Measurements from ENCODE around the gene BAIAP2.
"Not testable (repeated sequence)": the region's sequence is repeated elsewhere in the genome, so short reads cannot be mapped to it uniquely, and the experiment has no call there.

Gene BAIAP2

DNA sequence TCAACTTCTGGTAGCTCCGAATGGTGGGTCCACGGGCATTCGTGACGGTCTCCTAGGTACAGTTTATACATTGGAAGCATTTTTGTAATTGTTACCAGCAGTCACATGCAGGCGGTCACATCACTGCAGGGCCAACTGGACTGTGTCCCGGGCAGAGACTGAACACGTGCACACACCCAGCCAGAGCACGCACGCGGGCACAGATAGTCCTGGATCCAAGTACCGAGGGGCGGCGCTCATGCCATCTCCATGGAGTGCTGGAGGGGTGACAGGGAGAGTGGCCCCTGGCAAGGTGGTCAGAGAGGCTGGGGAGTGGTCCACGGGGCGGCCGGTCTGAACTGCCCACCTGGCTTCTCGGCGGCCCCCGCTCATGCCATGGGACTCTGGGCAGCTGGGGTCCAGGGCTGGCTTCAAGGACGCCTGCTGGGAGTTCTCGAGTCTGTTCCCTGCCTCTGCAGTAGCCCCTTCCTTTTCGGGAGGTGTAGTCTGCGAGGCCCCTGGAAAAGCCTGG lies 34.2 kb downstream of the BAIAP2 start:
- DNase-seq, result no peak

GRCh38 chr17:81070541-81071246 lies 35.7 kb downstream of the BAIAP2 start:
- no peak for DNase-seq

DNA sequence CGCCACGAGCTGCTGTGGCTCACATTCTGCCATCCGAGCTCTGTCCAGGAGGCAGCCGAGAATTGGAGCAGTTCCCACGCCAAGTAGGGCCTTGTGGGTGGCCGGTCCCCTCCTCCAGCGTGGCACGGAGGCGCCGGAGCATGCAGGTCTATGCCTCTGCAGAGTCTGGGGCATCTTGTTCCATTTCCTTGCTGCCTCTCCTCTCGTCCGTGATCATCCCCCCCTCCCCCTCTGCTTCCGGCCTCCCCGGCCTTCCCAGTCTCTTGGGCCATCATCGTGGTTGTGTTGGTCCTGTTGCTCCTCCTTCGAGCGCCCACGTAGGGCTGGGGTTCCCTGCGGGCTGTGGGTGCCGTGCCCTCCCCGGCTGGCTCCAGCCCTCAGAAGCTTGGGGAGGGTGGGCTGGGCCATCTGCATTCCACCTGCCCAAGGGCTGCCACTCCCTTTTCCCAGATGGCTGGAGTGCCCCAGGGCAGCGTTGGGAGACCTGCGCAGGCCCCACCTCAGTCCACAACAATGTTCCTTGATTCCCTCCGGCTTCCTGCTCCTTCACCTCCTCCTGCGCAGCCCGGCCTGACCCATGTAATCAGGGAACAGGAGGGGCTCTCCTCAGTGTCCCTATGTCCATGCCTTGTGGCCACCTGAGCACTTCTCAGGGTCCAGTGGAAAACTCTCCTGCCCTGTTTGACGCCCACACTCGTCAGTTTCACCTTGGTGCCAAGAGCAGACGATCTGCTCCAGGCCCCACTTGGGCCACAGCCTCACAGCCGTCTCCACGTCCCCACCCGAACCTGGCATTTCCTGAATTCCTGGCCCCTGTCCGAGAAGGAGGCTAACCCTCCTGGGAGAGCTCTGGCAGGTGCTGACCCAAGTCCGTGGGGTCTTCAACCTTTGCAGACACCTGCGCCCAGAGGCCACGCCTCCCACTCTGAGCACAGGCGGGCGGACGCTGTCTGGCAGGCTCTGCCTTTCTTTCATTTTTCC lies 37.1 kb downstream of the BAIAP2 start:
- no peak for DNase-seq

DNA sequence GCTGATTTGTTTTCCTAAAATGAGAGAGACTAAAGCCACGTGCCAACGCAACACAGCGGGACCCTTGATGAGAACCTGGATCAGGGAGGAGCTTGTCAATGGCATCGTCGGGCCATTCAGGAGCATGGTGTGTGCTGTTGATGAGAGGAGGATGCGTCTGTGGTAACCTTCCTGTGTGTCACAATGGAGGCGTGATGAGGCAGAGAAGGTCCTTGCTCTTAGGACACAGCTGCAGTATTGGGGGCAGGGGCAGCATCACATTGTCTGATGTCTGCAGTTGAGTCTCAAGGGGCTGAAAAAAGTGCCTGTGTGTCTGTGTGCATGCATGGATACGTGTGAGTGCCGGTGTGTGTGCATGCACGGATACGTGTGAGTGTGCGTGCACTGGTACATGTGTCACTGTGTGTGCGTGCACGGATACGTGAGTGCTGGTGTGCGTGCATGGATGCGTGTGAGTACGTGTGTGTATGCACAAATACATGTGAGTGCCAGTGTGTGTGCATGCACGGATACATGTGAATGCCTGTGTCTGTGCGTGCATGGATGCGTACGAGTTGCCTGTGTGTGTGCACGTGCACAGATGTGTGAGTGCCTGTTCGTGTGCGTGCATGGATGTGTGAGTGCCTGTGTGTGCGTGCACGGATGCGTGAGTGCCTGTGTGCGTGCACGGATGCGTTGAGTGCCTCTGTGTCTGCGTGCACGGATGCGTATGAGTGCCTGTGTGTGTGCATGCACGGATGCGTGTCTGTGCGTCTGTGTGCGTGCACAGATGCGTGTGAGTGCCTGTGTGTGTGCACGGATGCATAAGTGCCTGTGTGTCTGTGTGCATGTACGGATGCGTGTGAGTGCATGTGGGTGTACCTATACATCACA lies 39.3 kb downstream of the BAIAP2 start:
- DNase-seq, result no peak

GRCh38 chr17:81074875-81075274 lies 39.9 kb downstream of the BAIAP2 start:
- no peak for DNase-seq

DNA sequence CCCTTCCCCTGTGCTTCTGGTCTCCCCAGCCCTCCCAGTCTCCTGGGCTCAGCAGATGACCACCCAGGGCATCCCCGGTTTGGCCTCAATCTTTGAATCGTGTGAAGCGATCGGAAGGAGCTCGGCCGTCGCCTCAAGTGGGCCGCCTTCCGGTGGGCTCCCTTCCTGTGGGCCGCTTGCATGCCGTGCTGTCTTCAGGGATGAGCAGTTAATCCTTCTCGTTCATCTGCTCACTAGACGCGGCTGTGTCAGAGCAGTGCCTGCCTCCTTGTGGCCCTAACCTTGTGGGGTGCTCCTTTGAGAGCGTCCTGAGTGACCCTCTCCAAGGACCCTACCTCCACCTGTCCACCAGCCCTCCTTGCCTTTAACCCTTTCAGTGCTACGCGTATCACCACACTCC lies 40.4 kb downstream of the BAIAP2 start:
- DNase-seq, result no peak

DNA sequence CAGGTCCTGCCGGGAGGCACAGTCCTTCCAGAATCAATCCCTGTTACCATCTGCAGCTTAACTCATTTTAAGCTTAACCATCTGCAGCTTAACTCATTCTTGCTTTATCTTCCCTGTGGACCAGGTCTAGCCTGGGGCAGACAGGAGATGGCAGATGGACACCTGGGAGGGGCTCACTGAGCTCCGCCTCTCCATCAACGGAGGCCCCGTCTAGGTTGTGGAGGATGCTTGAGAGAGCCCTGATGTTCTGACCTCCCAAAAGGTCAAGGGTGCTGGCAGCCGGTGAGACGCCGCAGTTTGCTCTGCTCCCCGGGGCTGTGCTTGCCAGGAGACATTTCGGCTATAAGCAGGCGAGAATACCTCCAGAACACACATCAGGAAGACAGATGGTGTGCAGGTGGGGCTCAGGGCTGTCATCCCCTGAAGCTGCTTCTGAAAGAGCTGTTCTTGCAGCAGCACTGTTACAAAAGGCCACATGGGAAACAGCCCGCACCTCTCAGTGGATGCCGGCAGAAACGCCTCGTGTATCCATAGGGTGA lies 41.3 kb downstream of the BAIAP2 start:
- DNase-seq, result no peak

DNA sequence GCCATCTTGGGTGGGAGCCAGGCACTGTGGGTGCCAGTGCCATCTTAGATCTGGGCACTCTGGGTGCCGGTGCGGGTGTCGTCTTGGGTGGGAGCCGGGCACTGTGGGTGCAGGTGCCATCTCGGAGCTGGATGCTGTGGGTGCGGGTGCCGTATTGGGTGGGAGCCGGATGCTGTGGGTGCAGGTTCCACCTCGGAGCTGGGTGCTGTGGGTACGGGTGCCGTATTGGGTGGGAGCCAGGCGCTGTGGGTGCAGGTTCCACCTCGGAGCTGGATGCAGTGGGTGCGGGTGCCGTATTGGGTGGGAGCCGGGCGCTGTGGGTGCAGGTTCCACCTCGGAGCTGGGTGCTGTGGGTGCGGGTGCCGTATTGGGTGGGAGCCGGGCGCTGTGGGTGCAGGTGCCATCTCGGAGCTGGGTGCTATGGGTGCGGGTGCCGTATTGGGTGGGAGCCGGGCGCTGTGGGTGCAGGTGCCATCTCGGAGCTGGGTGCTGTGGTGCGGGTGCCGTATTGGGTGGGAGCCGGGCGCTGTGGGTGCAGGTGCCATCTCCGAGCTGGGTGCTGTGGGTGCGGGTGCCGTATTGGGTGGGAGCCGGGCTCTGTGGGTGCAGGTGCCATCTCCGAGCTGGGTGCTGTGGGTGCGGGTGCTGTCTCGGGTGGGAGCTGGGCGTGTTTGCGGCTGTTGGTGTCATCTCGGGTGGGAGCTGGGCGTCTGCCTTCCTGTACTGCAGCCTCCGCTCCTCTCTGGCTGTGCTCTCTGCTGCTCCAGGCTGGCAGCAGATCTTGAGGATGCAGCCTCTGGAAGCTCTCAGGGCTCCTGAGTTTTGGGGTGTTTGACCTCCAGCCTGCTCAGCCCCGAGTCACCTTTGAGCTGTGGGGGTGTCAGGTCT lies 43.3 kb downstream of the BAIAP2 start:
- not testable (repeated sequence) for DNase-seq

DNA sequence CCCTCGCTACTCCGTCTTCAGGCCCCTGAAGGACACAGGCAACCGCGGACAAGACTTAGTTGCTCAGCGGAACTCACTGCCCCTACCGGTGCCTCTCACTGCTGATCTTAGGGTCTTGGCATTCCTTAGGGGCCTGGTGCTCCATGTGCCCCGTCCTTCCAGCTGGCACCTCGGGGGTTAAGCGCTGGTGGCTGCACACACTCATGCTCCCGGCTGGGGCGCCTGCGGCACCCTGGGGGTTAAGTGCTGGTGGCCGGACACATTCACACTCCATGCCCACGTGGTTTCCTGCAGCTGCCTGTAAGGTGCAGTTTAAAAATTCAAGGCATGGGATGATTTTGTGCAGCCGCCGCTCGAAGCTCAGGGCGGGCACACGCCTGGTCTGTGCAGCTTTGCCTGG lies 45.1 kb downstream of the BAIAP2 start:
- DNase-seq, result no peak

DNA sequence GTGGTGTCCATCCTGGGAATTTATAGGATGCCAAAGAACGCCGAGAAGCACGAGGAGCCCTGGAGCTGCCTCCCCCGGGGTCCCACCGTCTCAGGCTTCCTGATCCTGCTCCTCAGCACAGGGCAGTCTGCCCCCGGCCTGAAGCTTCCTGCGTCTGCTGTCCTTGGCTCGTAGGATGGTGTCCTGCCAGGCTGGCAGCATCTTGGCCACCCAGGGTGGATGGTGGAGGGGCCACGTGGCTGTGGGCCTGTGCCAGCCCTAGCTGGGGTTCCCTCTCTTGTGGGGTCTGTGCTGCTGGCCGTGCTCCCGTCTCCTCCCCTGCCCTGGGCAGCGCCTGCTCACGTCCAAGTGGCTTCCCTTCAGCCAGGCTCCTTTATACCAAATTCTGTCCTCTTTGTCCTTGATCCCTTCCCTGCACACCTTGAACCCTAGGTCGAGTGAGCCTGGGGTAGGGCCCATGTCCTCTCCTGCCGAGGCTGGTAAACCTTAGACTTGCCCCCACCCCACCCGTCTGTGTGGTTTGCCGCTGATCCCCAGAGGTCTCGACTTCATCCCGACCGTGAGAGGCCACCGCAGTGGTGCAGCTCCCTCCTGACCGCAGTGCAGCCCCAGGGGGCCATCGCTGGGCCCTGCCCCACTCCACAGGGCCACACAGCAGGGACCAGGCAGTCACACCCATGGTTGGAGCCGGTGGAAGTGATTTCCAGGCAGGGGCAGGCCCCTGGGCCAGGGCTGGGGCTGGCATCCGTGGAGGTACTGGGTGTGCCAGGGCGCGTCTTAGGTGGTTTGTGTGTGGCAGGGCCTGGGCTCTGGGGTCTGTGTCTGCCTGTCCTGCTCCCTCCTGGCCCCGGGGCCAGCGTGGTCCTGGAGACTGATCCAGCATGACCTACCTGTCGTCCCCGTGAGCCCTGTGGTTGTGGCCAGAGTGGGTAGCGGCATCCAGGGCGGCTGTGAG lies 46.5 kb downstream of the BAIAP2 start:
- DNase-seq, result no peak

GRCh38 chr17:81082177-81083073 lies 47.5 kb downstream of the BAIAP2 start:
- no peak for DNase-seq

GRCh38 chr17:81083125-81083765 lies 48.3 kb downstream of the BAIAP2 start:
- DNase-seq, result no peak

GRCh38 chr17:81084680-81085419 lies 49.9 kb downstream of the BAIAP2 start:
- no peak for DNase-seq

GRCh38 chr17:81085420-81085911 lies 50.5 kb downstream of the BAIAP2 start:
- DNase-seq, result no peak

GRCh38 chr17:81086789-81087551 lies 52.0 kb downstream of the BAIAP2 start:
- no peak for DNase-seq

- DNase-seq, result no peak
These were observed 55.6 kb downstream of the BAIAP2 start for GRCh38 chr17:81090361-81091136.

All from fibroblast of skin of abdomen (primary cell).